ENCODE results near the gene NACAD.

Gene NACAD

GRCh38 chr7:45073786-45074527 is 14.8 kb downstream of the NACAD start:
- no peak for DNase-seq

GRCh38 chr7:45073031-45073785 is 15.6 kb downstream of the NACAD start:
- no peak for DNase-seq

GRCh38 chr7:45072131-45073030 is 16.4 kb downstream of the NACAD start:
- no peak for DNase-seq

GRCh38 chr7:45071528-45071927 is 17.2 kb downstream of the NACAD start:
- no peak for DNase-seq

- DNase-seq = no peak
Measured at GRCh38 chr7:45070254-45070642, 18.5 kb downstream of the NACAD start.

- DNase-seq = no peak
Measured at GRCh38 chr7:45069444-45070253, 19.1 kb downstream of the NACAD start.

- DNase-seq = no peak
Measured at GRCh38 chr7:45068236-45069023, 20.3 kb downstream of the NACAD start.

GRCh38 chr7:45067582-45067981 is 21.2 kb downstream of the NACAD start:
- DNase-seq = no peak

GRCh38 chr7:45066409-45066808 is 22.4 kb downstream of the NACAD start:
- DNase-seq = no peak

- no peak for DNase-seq
Measured at GRCh38 chr7:45065031-45065995, 23.5 kb downstream of the NACAD start.

GRCh38 chr7:45064047-45064725 is 24.6 kb downstream of the NACAD start:
- DNase-seq = no peak

- no peak for DNase-seq
Measured at GRCh38 chr7:45061806-45062425, 26.9 kb downstream of the NACAD start.

- DNase-seq = no peak
Measured at GRCh38 chr7:45061352-45061751, 27.4 kb downstream of the NACAD start.

GRCh38 chr7:45060295-45060694 is 28.5 kb downstream of the NACAD start:
- no peak for DNase-seq

- DNase-seq = no peak
Measured at GRCh38 chr7:45057878-45058277, 30.9 kb downstream of the NACAD start.

GRCh38 chr7:45055594-45056219 is 33.1 kb downstream of the NACAD start:
- DNase-seq = no peak

GRCh38 chr7:45055016-45055415 is 33.8 kb downstream of the NACAD start:
- no peak for DNase-seq

GRCh38 chr7:45054442-45054841 is 34.3 kb downstream of the NACAD start:
- no peak for DNase-seq

GRCh38 chr7:45053941-45054340 is 34.8 kb downstream of the NACAD start:
- no peak for DNase-seq

Measured in NCI-H1417 (cell line).